Bronchial epithelial cell (primary cell): ENCODE measurements around the gene PTPRN2. TPM values are rescaled to one million over a fixed set of nuclear protein-coding genes. Genes with fewer than 3 reads are reported as not detected.

Source experiments
- DNase-seq: peaks from one replicate; pipeline ENCODE4 v3.0.0-alpha.2; 2010; ENCODE audit warnings: low read depth
- FAIRE-seq: peaks from 2 replicates; lab custom pipeline; 2011; peaks lifted over from hg19 to GRCh38; lab: Jason Lieb, UNC
- H3K27me3 ChIP-seq: 2 replicates; pipeline ENCODE4 v1.5.1; 2011; ENCODE audit warnings: low read length; ENCODE audit not compliant: control insufficient read depth, insufficient read depth
- H3K36me3 ChIP-seq: 2 replicates; pipeline ENCODE4 v1.5.1; 2011; ENCODE audit warnings: low read length; ENCODE audit not compliant: control insufficient read depth, insufficient read depth
- H3K4me3 ChIP-seq: 2 replicates; pipeline ENCODE4 v1.5.1; 2011; ENCODE audit warnings: mild to moderate bottlenecking, low read depth, low read length, control low read depth
- CTCF ChIP-seq: IDR thresholded peaks from 2 replicates; pipeline ENCODE4 v1.5.1; 2011; ENCODE audit warnings: mild to moderate bottlenecking, moderate library complexity, low read length, control low read depth, inconsistent platforms; ENCODE audit not compliant: insufficient read depth, severe bottlenecking
- total RNA-seq: library from RNA; depleted of rRNA; stranded (reverse); fragments of >200 nt; gene quantifications from 2 replicates; pipeline ENCODE4 v1.2.1, GENCODE V29; 2014

Gene PTPRN2
- total RNA-seq, 1 donor from 2014 or later, result 1.1 TPM

- TF ChIP-seq CTCF, result no peak
- Histone ChIP-seq H3K27me3 (no peaks in the 10 kb centered on the region), H3K4me3 (no peak overlapping the region), H3K36me3 (no peaks in the 10 kb centered on the region)
- DNase-seq (no peak), FAIRE-seq (no peak)
These were observed 781.9 kb downstream of the PTPRN2 start for GRCh38 chr7:157805713-157806112.

GRCh38 chr7:157803906-157804305 lies 783.7 kb downstream of the PTPRN2 start:
- no peak for FAIRE-seq
- no peak overlapping the region for H3K4me3 ChIP-seq
- no peaks in the 10 kb centered on the region for H3K36me3 ChIP-seq
- TF ChIP-seq CTCF, result no peak
- no peaks in the 10 kb centered on the region for H3K27me3 ChIP-seq
- DNase-seq, result no peak

- Histone ChIP-seq H3K36me3 (no peaks in the 10 kb centered on the region), H3K4me3 (no peak overlapping the region), H3K27me3 (no peaks in the 10 kb centered on the region)
- FAIRE-seq (peak; percentile 18), DNase-seq (no peak)
- TF ChIP-seq CTCF, result no peak
These were observed 785.5 kb downstream of the PTPRN2 start for GRCh38 chr7:157801971-157802675.

GRCh38 chr7:157801113-157801512 lies 786.5 kb downstream of the PTPRN2 start:
- Histone ChIP-seq H3K4me3 (no peak overlapping the region), H3K36me3 (no peaks in the 10 kb centered on the region), H3K27me3 (no peaks in the 10 kb centered on the region)
- no peak for TF ChIP-seq CTCF
- no peak for DNase-seq
- FAIRE-seq, result no peak

- no peak for FAIRE-seq
- Histone ChIP-seq H3K4me3 (no peak overlapping the region), H3K36me3 (no peaks in the 10 kb centered on the region), H3K27me3 (no peaks in the 10 kb centered on the region)
- TF ChIP-seq CTCF, result no peak
- no peak for DNase-seq
These were observed 787.3 kb downstream of the PTPRN2 start for GRCh38 chr7:157800281-157800680.
